Measurements from ENCODE around the gene SLC12A7. TPM values are rescaled to one million over a fixed set of nuclear protein-coding genes. Genes with fewer than 3 reads are reported as not detected.

SLC12A7 gene
- total and polyA plus RNA-seq, 2 of the 13 experiments (the other 11 are each of a cell fraction or from before 2014, with no cell fraction given), result 14.0 to 18.5 TPM

DNA sequence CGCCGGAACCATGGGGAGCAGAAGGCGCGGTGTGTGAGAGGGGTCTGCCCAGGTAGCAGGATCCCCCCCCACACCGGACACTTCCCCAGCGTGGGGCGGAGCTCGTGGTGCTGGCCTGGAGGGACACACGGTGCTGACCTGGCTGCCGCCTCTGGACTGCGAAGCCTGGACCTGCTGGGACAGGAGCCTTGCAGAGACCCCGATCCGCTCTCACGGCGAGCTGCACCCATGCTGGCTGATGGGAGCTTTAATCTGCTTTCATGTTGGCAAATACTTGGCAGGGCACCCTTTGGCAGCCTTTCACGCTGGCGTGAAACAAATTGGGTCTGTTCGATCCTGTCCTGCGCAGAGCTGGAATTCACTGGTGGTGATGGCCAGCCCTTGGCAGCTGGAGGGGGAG, 95.8 kb downstream of the SLC12A7 start:
- CTCF ChIA-PET (ENCODE audit: low intra/inter-chr PET ratio, low total read pairs), result no interaction called here
- no peak for TF ChIP-seq KLF11 (CRISPR knock-in tag; IDR thresholded peaks at IDR 0.05)
- TF ChIP-seq, protein P1, sequence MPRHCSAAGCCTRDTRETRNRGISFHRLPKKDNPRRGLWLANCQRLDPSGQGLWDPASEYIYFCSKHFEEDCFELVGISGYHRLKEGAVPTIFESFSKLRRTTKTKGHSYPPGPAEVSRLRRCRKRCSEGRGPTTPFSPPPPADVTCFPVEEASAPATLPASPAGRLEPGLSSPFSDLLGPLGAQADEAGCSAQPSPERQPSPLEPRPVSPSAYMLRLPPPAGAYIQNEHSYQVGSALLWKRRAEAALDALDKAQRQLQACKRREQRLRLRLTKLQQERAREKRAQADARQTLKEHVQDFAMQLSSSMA (CRISPR knock-in tag; IDR thresholded peaks at IDR 0.05), result no peak
- no peak for TF ChIP-seq SRSF9 (IDR thresholded peaks at IDR 0.05; ENCODE audit: borderline replicate concordance, insufficient read depth, low read depth, low read length, poor library complexity, severe bottlenecking)
- no peak for TF ChIP-seq GATAD2A (CRISPR knock-in tag; IDR thresholded peaks at IDR 0.05)
- no peak for TF ChIP-seq ZNF264 (CRISPR knock-in tag; IDR thresholded peaks at IDR 0.05)
- no peak for TF ChIP-seq MEIS1 (CRISPR knock-in tag; IDR thresholded peaks at IDR 0.05; ENCODE audit: borderline replicate concordance)
- no peak for TF ChIP-seq ZNF75D (CRISPR knock-in tag; IDR thresholded peaks at IDR 0.05; ENCODE audit: borderline replicate concordance)
- no peak for TF ChIP-seq ZNF33B (CRISPR knock-in tag; IDR thresholded peaks at IDR 0.05)
- no peak for TF ChIP-seq ZNF883 (CRISPR knock-in tag; IDR thresholded peaks at IDR 0.05; ENCODE audit: not compliant biosample characterization)
- TF ChIP-seq, protein P2, sequence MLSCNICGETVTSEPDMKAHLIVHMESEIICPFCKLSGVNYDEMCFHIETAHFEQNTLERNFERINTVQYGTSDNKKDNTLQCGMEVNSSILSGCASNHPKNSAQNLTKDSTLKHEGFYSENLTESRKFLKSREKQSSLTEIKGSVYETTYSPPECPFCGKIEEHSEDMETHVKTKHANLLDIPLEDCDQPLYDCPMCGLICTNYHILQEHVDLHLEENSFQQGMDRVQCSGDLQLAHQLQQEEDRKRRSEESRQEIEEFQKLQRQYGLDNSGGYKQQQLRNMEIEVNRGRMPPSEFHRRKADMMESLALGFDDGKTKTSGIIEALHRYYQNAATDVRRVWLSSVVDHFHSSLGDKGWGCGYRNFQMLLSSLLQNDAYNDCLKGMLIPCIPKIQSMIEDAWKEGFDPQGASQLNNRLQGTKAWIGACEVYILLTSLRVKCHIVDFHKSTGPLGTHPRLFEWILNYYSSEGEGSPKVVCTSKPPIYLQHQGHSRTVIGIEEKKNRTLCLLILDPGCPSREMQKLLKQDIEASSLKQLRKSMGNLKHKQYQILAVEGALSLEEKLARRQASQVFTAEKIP (CRISPR knock-in tag; IDR thresholded peaks at IDR 0.05; ENCODE audit: borderline replicate concordance), result no peak
- no peak for TF ChIP-seq ATF7 (IDR thresholded peaks at IDR 0.05)
- no peak for TF ChIP-seq ATF7 (CRISPR knock-in tag; IDR thresholded peaks at IDR 0.05)
- TF ChIP-seq ZNF354B (CRISPR knock-in tag; IDR thresholded peaks at IDR 0.05), result no peak
- 86% methylated on average over 9 of the region's 19 CpGs for WGBS (ENCODE audit: low lambda C conversion rate)

More for the DNA sequence above, 95.8 kb downstream of the SLC12A7 start:
- BruUV-seq (replicated peaks), result no TSS peak
- FAIRE-seq (no peak), DNase-seq (ENCODE audit: low spot score) (no peak), ATAC-seq (no peak)
- H2AFZ ChIP-seq (ENCODE audit: low read length), result no peak overlapping the region
- peaks cover 2% of the 10 kb centered on the region for H3K4me1 ChIP-seq (ENCODE audit: insufficient read depth, low read length)
- H3K4me2 ChIP-seq (ENCODE audit: low read depth, low read length), result no peak overlapping the region
- H3K27ac ChIP-seq (ENCODE audit: extremely low read length, insufficient read depth, low read length), result no peak overlapping the region
- H3K79me2 ChIP-seq (ENCODE audit: insufficient read depth, low read length), result no peaks in the 10 kb centered on the region
- no peaks in the 10 kb centered on the region for H3K36me3 ChIP-seq (replicated peaks in 1 of 2; ENCODE audit: control insufficient read depth in 1 of 2, insufficient read depth in 2 of 2, low read length in 2 of 2)
- no peaks in the 10 kb centered on the region for H3K9me3 ChIP-seq (ENCODE audit: low read length)
- H4K20me1 ChIP-seq (ENCODE audit: insufficient read depth, low read length), result no peaks in the 10 kb centered on the region
- no peak overlapping the region for H3K9ac ChIP-seq (ENCODE audit: insufficient read depth, low read depth, low read length)
- H3K4me3 ChIP-seq (replicated peaks in 1 of 3; ENCODE audit: insufficient read depth in 1 of 3, low read depth in 2 of 3, low read length in 3 of 3), result no peak overlapping the region
- in situ Hi-C loops (cut with HindIII; ENCODE audit: extremely low pct_ligation_motif_present, low pct_unique_long_range_greater_than_20kb) (no loop called here), intact Hi-C loops (cut with micrococcal nuclease; ENCODE audit: unreplicated experiment) (no loop called here)
- H3K27me3 ChIP-seq (ENCODE audit: control insufficient read depth in 1 of 2, insufficient read depth in 2 of 2, low read length in 2 of 2), result peaks cover 2 to 4% of the 10 kb centered on the region in 2 experiments; a peak in 2 of 5 replicates
- POLR2A ChIA-PET, result no interaction called here
